ENCODE measurements around the gene GLP2R.

GLP2R gene

GRCh38 chr17:9814337-9814945 lies 11.3 kb upstream of the GLP2R start:
- DNase-seq = no peak

DNA sequence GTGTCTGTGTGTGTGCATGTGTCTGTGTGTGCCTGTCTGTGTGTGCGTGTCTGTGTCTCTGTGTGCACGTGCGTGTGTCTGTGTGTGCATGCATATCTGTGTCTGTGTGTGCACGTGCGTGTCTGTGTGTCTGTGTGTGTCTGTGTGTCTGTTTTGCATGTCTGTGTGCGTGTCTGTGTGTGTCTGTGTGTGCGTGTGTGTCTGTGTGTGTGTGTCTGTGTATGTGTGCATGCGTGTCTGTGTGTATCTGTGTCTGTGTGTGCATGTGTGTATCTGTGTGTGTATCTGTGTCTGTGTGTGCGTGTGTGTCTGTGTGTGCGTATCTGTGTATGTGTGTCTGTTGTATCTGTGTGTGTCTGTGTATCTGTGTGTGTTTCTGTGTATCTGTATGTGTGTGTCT lies 9.3 kb upstream of the GLP2R start:
- no peak for DNase-seq

DNA sequence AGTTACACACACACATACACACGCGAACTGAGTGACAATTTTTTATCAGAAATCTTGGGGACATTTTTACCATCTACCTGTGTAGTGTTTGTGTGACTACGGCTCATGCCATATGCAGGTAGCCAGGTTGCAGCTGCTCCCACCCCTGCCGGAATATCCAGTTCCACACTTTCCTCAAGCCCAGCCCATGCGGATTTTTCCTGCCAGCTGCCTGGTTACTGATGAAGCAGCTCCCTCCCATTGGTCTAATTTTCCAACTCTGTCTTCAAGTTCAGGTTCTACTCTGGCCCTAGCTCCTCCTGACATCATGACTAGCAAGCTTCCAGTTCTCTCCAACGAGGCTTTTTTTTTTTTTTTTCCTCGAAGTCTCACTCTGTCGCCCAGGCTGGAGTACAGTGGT lies 8.6 kb upstream of the GLP2R start:
- DNase-seq = no peak

DNA sequence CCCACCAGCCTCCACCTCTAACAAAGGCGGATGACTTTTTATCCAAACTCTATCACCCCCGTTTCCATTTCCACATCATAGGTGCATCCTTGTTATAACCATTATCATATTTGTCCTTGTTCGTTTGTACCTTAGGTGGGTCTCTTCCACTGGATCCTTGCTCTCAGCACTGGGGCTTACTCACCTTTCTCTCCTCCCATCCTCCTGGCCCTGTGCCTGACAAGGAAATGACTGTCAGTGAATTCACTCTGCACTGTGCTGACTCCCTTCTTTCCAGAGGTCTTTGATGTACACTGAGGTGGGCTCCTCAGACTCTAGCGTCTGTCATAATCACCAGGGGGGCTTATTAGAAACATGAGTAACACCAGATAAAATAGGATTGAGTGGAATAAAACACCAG lies 7.0 kb upstream of the GLP2R start:
- no peak for DNase-seq

DNA sequence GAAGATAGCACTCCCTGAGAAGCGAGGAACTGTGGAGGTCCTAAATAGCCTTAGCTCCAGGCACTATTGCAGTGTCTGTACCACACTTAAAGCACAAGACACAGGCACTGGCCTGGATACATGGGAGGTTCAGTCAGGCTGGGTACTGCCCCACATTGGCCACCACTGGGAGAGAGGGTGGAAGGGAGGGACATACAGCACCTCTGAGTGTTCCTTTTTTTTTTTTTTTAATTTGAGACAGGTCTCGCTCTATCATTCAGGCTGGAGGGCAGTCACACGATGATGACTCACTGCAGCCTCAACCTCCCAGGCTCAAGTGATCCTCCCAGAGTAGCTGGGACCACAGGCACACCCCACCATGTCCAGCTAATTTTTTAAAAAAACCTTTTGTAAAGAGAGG lies 5.3 kb upstream of the GLP2R start:
- no peak for DNase-seq

DNA sequence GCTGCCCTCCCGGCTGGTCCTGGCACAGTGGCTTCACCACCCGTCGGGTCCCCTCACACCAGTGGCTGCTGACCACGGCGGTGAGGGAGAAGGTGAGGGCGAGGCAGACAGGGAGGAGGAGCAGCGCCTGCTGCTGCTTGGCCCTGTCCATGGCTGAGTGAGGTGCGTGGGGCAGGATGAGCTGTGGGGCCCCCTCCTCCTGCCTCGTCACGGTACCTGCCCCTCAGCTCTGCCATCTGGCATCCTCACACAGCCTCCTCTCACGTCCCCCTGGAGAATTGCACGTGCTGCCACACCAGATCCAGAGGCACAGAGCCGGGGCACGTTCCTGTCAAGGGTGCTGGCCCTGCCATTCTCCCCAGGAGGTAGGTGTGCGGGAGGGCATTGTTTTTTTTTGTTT lies 3.8 kb upstream of the GLP2R start, which contains the start of gene GSG1L2:
Gene GSG1L2 (minus strand): TSS at position 159 of the 400 bp plus-strand sequence. CDS start 8 bp downstream, at position 151.
- DNase-seq = no peak

GRCh38 chr17:9824094-9824493 lies 1.6 kb upstream of the GLP2R start:
- DNase-seq = no peak

- DNase-seq = no peak
These were observed 856 bp upstream of the GLP2R start for GRCh38 chr17:9824797-9825338.

- DNase-seq = no peak
These were observed 2.9 kb downstream of the GLP2R start for GRCh38 chr17:9828296-9829295.

- DNase-seq = no peak
These were observed 3.6 kb downstream of the GLP2R start for GRCh38 chr17:9829343-9829742.

DNA sequence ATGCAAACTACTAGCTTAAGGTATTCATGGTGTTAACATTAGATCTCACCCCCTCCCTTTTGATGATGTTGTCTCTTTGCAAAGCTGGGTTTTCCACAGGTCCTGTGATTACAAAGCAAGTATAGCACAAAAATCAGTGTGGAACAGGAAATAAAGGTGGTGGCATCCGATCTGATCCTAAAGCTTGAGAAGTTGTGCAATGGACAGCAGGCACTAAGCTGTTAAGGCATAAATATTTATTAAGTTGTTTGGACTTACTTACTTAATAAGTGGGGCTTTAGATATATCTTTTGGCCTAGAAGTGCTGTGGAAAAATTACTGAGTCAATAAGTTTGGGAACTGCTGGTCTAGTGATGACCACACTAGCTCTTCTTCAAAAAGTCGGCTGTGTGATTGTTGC lies 5.0 kb downstream of the GLP2R start:
- DNase-seq = no peak

DNA sequence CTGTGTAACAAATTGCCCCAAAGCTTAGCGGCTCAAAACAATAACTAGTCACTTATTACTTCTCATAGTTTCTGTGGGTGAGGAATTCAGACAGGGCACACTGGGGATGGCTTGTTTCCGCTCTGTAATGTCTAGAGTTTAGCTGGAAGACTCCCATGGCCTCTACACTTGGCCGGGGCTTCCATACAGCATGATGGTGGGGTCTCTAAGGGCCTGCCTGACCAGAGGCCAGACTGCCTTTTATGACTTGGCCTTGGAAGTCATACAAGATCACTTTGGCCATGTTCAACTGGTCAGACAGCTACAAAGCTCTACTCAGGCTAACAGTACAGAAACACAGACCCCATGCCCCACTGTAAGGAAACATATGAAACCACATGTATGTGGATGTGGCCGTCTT lies 8.2 kb downstream of the GLP2R start:
- DNase-seq = no peak

GRCh38 chr17:9837551-9838471 lies 12.1 kb downstream of the GLP2R start:
- DNase-seq = no peak

- DNase-seq = no peak
These were observed 13.7 kb downstream of the GLP2R start for GRCh38 chr17:9839433-9839832.

GRCh38 chr17:9842057-9842758 lies 16.5 kb downstream of the GLP2R start:
- no peak for DNase-seq

DNA sequence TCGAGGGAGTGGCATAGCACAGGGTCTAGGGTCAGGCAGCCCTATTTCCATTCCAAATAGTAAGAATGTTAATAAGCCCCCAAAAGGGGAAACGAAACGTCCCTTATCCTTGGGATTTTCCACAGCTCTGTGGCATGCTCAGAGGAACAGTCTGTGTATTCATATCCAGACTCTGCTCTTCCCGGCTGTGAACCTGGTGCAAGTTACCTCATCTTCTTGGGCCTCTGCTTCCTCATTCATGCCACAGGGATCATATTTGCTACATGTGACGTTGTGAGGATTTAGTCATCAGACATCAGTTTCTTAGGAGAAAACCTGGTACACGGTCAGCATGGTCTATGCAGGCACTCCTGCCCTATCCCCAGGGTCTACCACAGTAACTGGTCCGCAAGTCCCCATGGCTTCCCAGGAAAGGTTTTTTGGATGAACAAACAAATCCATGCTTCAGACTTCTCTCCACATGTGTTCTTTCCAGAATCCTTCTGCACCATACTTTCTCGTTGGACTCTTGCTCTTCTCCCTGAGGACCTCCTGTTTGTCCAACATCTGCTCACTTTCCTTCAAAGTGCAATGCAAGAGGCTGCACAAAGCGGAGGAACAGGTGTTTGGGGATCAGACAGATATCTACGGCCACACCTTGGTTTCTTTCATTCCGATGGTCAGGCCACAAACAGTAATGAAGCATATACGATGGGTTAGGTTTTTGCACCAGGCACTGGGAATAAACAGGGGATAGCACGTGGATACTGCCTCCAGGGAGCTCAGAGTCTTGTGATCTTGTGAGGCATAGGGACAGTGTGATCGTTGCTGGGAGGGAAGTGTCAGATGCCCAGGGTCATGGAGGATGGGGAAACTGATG lies 17.7 kb downstream of the GLP2R start:
- no peak for DNase-seq

DNA sequence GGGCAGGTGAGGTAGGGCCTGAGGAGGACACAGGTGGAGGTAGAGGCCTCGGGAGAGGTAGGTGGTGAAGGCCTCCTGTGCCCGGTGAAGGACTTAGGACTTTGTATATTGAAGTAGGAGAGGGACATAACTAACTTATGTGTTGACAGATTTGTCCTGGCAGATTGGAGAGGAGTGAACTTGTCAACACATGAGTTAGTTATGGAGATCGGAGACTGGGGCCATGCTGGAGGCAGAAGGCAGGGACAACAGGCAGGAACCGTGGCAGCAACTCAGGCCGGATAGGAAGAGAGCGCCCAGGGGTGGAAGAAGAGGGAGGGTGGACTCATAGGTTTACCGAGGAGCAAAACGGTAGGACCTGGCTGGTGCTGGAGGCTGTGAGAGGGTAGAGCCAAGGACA lies 18.4 kb downstream of the GLP2R start:
- no peak for DNase-seq

GRCh38 chr17:9845306-9845705 lies 19.6 kb downstream of the GLP2R start:
- no peak for DNase-seq

GRCh38 chr17:9850151-9850550 lies 24.4 kb downstream of the GLP2R start:
- no peak for DNase-seq

DNA sequence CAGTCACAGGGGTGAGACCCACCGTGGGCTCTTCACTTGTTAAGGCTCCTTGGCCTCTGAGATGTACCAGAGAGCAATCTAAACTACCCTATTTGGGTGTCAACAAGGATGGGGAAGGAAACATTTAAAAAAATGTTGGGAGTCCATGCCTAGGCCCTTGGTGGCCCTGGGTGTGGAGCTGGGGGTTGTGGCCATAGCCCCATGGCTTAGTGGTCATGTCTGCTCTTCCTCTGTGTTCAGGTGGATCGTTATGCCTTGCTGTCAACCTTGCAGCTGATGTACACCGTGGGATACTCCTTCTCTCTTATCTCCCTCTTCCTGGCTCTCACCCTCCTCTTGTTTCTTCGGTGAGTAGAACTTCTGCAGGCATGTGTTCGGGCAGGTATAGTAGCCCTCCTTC lies 28.5 kb downstream of the GLP2R start:
- DNase-seq = no peak

- no peak for DNase-seq
These were observed 29.3 kb downstream of the GLP2R start for GRCh38 chr17:9855036-9855435.
